HepG2 (cell line): ENCODE data around the gene GALNT10. TPM values are rescaled to one million over a fixed set of nuclear protein-coding genes. Genes with fewer than 3 reads are reported as not detected.
A peak's percentile ranks its signal among the peaks of the same experiment; 100 is the strongest.

Experiments
- ARNTL ChIP-seq: sonication (generic); formaldehyde crosslinking; IDR thresholded peaks from 2 replicates; pipeline ENCODE4 v1.4.0; 2020; ENCODE audit warnings: mild to moderate bottlenecking, missing genetic modification reagents
- ATF4 ChIP-seq, 2 experiments: fragments of 450-650 bp in 1 of 2; sonication (generic) in 1 of 2; formaldehyde crosslinking; IDR thresholded peaks; 2 replicates each; pipeline versions ENCODE4 v1.5.0 to v1.8.0; 2020 to 2022; ENCODE audit warnings: mild to moderate bottlenecking in 1 of 2, missing genetic modification reagents in 1 of 2
- CENPBD1 ChIP-seq: sonication (generic); formaldehyde crosslinking; IDR thresholded peaks from 2 replicates; pipeline ENCODE4 v1.8.0; 2022; ENCODE audit warnings: missing genetic modification reagents, low read depth, mild to moderate bottlenecking, borderline replicate concordance
- ELF1 ChIP-seq: sonication (generic); formaldehyde crosslinking; IDR thresholded peaks from 2 replicates; pipeline ENCODE4 v1.4.0; 2020; ENCODE audit warnings: missing genetic modification reagents
- FOXA1 ChIP-seq, 2 experiments: fragments of 450-650 bp in 1 of 2; sonication (generic) in 1 of 2; formaldehyde crosslinking in 1 of 2; IDR thresholded peaks; 2 replicates each; pipeline versions ENCODE4 v1.4.0 to v1.6.1; 2016 to 2020; ENCODE audit warnings: missing genetic modification reagents in 1 of 2
- MTF2 ChIP-seq: sonication (generic); formaldehyde crosslinking; IDR thresholded peaks from 2 replicates; pipeline ENCODE4 v1.5.0; 2020; ENCODE audit warnings: missing genetic modification reagents, borderline replicate concordance
- PCBP1 ChIP-seq: fragments of 200-400 bp; formaldehyde crosslinking; IDR thresholded peaks from 2 replicates; pipeline ENCODE4 v1.6.1; 2017; ENCODE audit warnings: mild to moderate bottlenecking, low read depth, low read length, borderline replicate concordance
- PITX1 ChIP-seq: sonication (generic); formaldehyde crosslinking; IDR thresholded peaks from 2 replicates; pipeline ENCODE4 v1.5.1; 2020; ENCODE audit warnings: mild to moderate bottlenecking, missing genetic modification reagents
- SALL1 ChIP-seq: sonication (generic); formaldehyde crosslinking; IDR thresholded peaks from 2 replicates; pipeline ENCODE4 v1.8.0; 2022; ENCODE audit warnings: mild to moderate bottlenecking, missing genetic modification reagents
- SMC3 ChIP-seq: IDR thresholded peaks from 2 replicates; pipeline ENCODE4 v1.6.1; 2011; ENCODE audit warnings: low read length, improper control_type of control experiment
- SMYD3 ChIP-seq: sonication (generic); formaldehyde crosslinking; IDR thresholded peaks from 2 replicates; pipeline ENCODE4 v1.8.1; 2023; ENCODE audit warnings: mild to moderate bottlenecking, missing genetic modification reagents
- SNAPC5 ChIP-seq: sonication (generic); formaldehyde crosslinking; IDR thresholded peaks from 2 replicates; pipeline ENCODE4 v1.8.1; 2023; ENCODE audit warnings: mild to moderate bottlenecking, missing genetic modification reagents, borderline replicate concordance
- SUZ12 ChIP-seq: fragments of 150-350 bp; IDR thresholded peaks from 2 replicates; pipeline ENCODE4 v1.6.1; 2014; ENCODE audit warnings: low read depth, low read length
- THAP7 ChIP-seq: sonication (generic); formaldehyde crosslinking; IDR thresholded peaks from 2 replicates; pipeline ENCODE4 v1.8.1; 2023; ENCODE audit warnings: mild to moderate bottlenecking, missing genetic modification reagents
- THYN1 ChIP-seq: sonication (generic); formaldehyde crosslinking; IDR thresholded peaks from 2 replicates; pipeline ENCODE4 v1.8.1; 2023; ENCODE audit warnings: low read depth, mild to moderate bottlenecking, moderate library complexity, missing genetic modification reagents, borderline replicate concordance
- ZBTB20 ChIP-seq: sonication (generic); formaldehyde crosslinking; IDR thresholded peaks from 2 replicates; pipeline ENCODE4 v1.8.1; 2023; ENCODE audit warnings: missing genetic modification reagents, low read depth, mild to moderate bottlenecking, borderline replicate concordance
- ZFP37 ChIP-seq: sonication (generic); formaldehyde crosslinking; IDR thresholded peaks from 2 replicates; pipeline ENCODE4 v1.4.0; 2020; ENCODE audit warnings: missing genetic modification reagents, borderline replicate concordance
- ZNF460 ChIP-seq: sonication (generic); formaldehyde crosslinking; IDR thresholded peaks from 2 replicates; pipeline ENCODE4 v1.5.1; 2020; ENCODE audit warnings: missing genetic modification reagents, mild to moderate bottlenecking, borderline replicate concordance
- ZNF543 ChIP-seq: sonication (generic); formaldehyde crosslinking; IDR thresholded peaks from 2 replicates; pipeline ENCODE4 v1.4.0; 2020; ENCODE audit warnings: mild to moderate bottlenecking, missing genetic modification reagents
- ZNF772 ChIP-seq: sonication (generic); formaldehyde crosslinking; IDR thresholded peaks from 2 replicates; pipeline ENCODE4 v1.5.0; 2020; ENCODE audit warnings: mild to moderate bottlenecking, missing genetic modification reagents
- ZNF777 ChIP-seq: sonication (generic); formaldehyde crosslinking; IDR thresholded peaks from 2 replicates; pipeline ENCODE4 v1.4.0; 2020; ENCODE audit warnings: missing genetic modification reagents
- ZNF883 ChIP-seq: sonication (generic); formaldehyde crosslinking; IDR thresholded peaks from 2 replicates; pipeline ENCODE4 v1.5.1; 2020; ENCODE audit warnings: mild to moderate bottlenecking, missing genetic modification reagents; ENCODE audit errors: not compliant biosample characterization
- ZNF891 ChIP-seq: sonication (generic); formaldehyde crosslinking; IDR thresholded peaks from 2 replicates; pipeline ENCODE4 v1.5.0; 2020; ENCODE audit warnings: mild to moderate bottlenecking, missing genetic modification reagents
- polyA plus RNA-seq, 8 experiments: library from polyadenylated mRNA; depleted of rRNA in 3 of 8; stranded (reverse) in 7 of 8; unstranded in 1 of 8; fragments of >200 nt; fragmentation: Illumina TruSeq in 4 of 8; extraction: Trizol in 4 of 8; gene quantifications; 2 replicates each; pipeline versions ENCODE4 v1.2.1 to v1.2.3, GENCODE V29; 2011 to 2016; ENCODE audit warnings: low read depth in 4 of 8, missing spikeins in 1 of 8, mixed read lengths in 1 of 8; ENCODE audit not compliant: insufficient read depth in 1 of 8
- total RNA-seq, 5 experiments: library from RNA; depleted of rRNA; stranded (reverse); fragments of >200 nt; fragmentation: Illumina TruSeq; extraction: Trizol; gene quantifications; 2 replicates each; pipeline ENCODE4 v1.2.3, GENCODE V29; 2016; ENCODE audit warnings: low read depth in 1 of 5
- TF ChIP-seq, protein P1 (sequence below): sonication (generic); formaldehyde crosslinking; IDR thresholded peaks from 2 replicates; pipeline ENCODE4 v1.9.0; 2021; ENCODE audit warnings: missing genetic modification reagents, mild to moderate bottlenecking, borderline replicate concordance
- TF ChIP-seq, protein P2 (sequence below): sonication (generic); formaldehyde crosslinking; IDR thresholded peaks from 2 replicates; pipeline ENCODE4 v1.5.1; 2020; ENCODE audit warnings: missing genetic modification reagents, mild to moderate bottlenecking, borderline replicate concordance

The GALNT10 gene
- total and polyA plus RNA-seq, 2 of the 13 experiments (the other 11 are each of a cell fraction or from before 2014, with no cell fraction given), result 8.1 to 11.2 TPM

DNA sequence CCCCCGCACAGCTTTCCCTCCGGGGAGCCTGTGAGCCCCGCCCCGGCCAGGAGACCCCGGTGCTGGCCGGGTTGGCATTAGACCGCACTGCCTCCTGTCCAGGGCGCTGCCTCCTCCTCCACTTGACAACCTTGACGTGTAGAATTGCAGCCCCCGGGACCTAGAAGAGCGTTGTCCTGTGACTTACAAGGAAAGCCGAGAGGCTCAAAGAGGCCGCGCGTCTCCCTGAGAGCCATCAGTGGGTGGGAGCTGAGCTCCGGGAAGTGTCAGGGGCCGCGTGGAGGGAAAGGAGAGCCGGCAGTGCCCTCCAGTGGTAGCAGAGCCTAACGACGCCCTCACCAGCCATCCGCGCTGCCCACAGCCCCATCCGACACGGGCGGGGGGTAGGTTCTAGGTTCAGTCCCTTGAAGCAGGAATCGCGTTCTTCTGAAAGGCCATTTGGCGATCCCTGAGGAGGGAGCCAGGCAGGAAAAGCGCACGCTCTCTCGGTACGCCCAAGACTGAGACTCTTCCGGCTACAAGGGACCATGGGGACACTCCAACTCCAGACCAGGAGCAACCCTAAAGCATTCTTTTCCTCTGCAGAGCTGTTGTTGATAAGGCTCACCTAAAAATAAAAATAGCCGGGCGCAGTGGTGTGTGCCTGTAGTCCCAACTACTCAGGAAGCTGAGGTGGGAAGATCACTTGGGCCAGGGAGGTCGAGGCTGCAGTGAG, 214.7 kb downstream of the GALNT10 start (continued):
- TF ChIP-seq THAP7 (CRISPR knock-in tag) (0 out of 2 replicates have a peak, but pooled peaks have one; percentile 59), SALL1 (CRISPR knock-in tag) (peak; percentile 77; the same call in 1 of the 2 replicates), ZNF772 (CRISPR knock-in tag) (no peak), PCBP1 (no peak), SMYD3 (CRISPR knock-in tag) (no peak), SMC3 (peak; percentile 68; the same call in 1 of the 2 replicates), SNAPC5 (CRISPR knock-in tag) (no peak), ATF4 (CRISPR knock-in tag; IDR thresholded peaks at IDR 0.05) (no peak), FOXA1 (IDR thresholded peaks at IDR 0.05) (no peak), FOXA1 (CRISPR knock-in tag; IDR thresholded peaks at IDR 0.05) (peak; percentile 7; the same call in 1 of the 2 replicates), ZNF777 (peak; percentile 48; the same call in 1 of the 2 replicates), ZNF543 (CRISPR knock-in tag) (no peak), MTF2 (CRISPR knock-in tag) (no peak), THYN1 (no peak), ZFP37 (CRISPR knock-in tag) (no peak), ZNF891 (CRISPR knock-in tag) (no peak), ZNF460 (CRISPR knock-in tag) (no peak), ZNF883 (CRISPR knock-in tag) (peak; percentile 85), SUZ12 (no peak), PITX1 (CRISPR knock-in tag) (0 out of 2 replicates have a peak, but pooled peaks have one; percentile 48), ELF1 (CRISPR knock-in tag) (no peak), ZBTB20 (0 out of 2 replicates have a peak, but pooled peaks have one; percentile 38), CENPBD1 (no peak), ARNTL (no peak)
- TF ChIP-seq, protein P1, sequence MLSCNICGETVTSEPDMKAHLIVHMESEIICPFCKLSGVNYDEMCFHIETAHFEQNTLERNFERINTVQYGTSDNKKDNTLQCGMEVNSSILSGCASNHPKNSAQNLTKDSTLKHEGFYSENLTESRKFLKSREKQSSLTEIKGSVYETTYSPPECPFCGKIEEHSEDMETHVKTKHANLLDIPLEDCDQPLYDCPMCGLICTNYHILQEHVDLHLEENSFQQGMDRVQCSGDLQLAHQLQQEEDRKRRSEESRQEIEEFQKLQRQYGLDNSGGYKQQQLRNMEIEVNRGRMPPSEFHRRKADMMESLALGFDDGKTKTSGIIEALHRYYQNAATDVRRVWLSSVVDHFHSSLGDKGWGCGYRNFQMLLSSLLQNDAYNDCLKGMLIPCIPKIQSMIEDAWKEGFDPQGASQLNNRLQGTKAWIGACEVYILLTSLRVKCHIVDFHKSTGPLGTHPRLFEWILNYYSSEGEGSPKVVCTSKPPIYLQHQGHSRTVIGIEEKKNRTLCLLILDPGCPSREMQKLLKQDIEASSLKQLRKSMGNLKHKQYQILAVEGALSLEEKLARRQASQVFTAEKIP (CRISPR knock-in tag), result no peak
- TF ChIP-seq, protein P2, sequence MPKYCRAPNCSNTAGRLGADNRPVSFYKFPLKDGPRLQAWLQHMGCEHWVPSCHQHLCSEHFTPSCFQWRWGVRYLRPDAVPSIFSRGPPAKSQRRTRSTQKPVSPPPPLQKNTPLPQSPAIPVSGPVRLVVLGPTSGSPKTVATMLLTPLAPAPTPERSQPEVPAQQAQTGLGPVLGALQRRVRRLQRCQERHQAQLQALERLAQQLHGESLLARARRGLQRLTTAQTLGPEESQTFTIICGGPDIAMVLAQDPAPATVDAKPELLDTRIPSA, result no peak
